Parathyroid adenoma (tissue), 2 donors: ENCODE data around the gene CDC37L1.
A peak's percentile ranks its signal among the peaks of the same experiment; 100 is the strongest.

Experiments used
- H2AFZ ChIP-seq: fragments of 300-600 bp; sonication (generic); one replicate; pipeline ENCODE4 v1.7.0; 2017; ENCODE audit warnings: antibody characterized with exemption, mild to moderate bottlenecking
- H3K27ac ChIP-seq: fragments of 300-600 bp; sonication (generic); one replicate; pipeline ENCODE4 v1.7.0; 2017
- H3K27me3 ChIP-seq: fragments of 300-600 bp; sonication (generic); one replicate; pipeline ENCODE4 v1.7.0; 2017; ENCODE audit warnings: low read length; ENCODE audit not compliant: control insufficient read depth, insufficient read depth
- H3K36me3 ChIP-seq: fragments of 300-600 bp; sonication (generic); one replicate; pipeline ENCODE4 v1.7.0; 2017; ENCODE audit warnings: low read length; ENCODE audit not compliant: control insufficient read depth, insufficient read depth
- H3K4me1 ChIP-seq: fragments of 300-600 bp; sonication (generic); one replicate; pipeline ENCODE4 v1.7.0; 2017; ENCODE audit warnings: control low read depth
- H3K4me2 ChIP-seq: fragments of 300-600 bp; sonication (generic); one replicate; pipeline ENCODE4 v1.7.0; 2017; ENCODE audit warnings: low read length
- H3K4me3 ChIP-seq: fragments of 300-600 bp; sonication (generic); one replicate; pipeline ENCODE4 v1.7.0; 2017; ENCODE audit warnings: low read depth, low read length
- H3K79me2 ChIP-seq: fragments of 300-600 bp; sonication (generic); one replicate; pipeline ENCODE4 v1.7.0; 2017; ENCODE audit warnings: control low read depth
- H3K9ac ChIP-seq: fragments of 300-600 bp; sonication (generic); one replicate; pipeline ENCODE4 v1.7.0; 2017; ENCODE audit warnings: mild to moderate bottlenecking
- H3K9me3 ChIP-seq: fragments of 300-600 bp; sonication (generic); one replicate; pipeline ENCODE4 v1.7.0; 2017; ENCODE audit warnings: low read length; ENCODE audit not compliant: control insufficient read depth
- CTCF ChIP-seq: fragments of 300-600 bp; sonication (generic); IDR thresholded peaks from one replicate; pipeline ENCODE4 v1.7.0; 2017; ENCODE audit warnings: antibody characterized with exemption, mild to moderate bottlenecking
- donor health status: primary hyperparathyroidism.

CDC37L1 gene

GRCh38 chr9:4679268-4680172 lies at the start of gene CDC37L1:
CDC37L1 (plus strand) TSS chr9:4679569; CDS start chr9:4679768, 199 bp downstream.
- Histone ChIP-seq H3K79me2 (peaks cover 2% of the 10 kb centered on the region), H3K4me2 (peak within 1 kb of the TSS; percentile 99), H3K27me3 (no peaks in the 10 kb centered on the region), H3K36me3 (no peaks in the 10 kb centered on the region), H3K9me3 (no peaks in the 10 kb centered on the region), H3K9ac (peak within 1 kb of the TSS; percentile 80), H2AFZ (peak within 1 kb of the TSS; percentile 90), H3K27ac (peak within 1 kb of the TSS; percentile 94), H3K4me1 (peaks cover 2% of the 10 kb centered on the region), H3K4me3 (peak within 1 kb of the TSS; percentile 99)
- TF ChIP-seq CTCF: peak; percentile 58

GRCh38 chr9:4630836-4631235 lies 48.5 kb upstream of the CDC37L1 start:
- Histone ChIP-seq H3K79me2 (no peaks in the 10 kb centered on the region), H3K36me3 (no peaks in the 10 kb centered on the region), H3K27me3 (no peaks in the 10 kb centered on the region), H3K9me3 (no peaks in the 10 kb centered on the region), H3K4me2 (no peak overlapping the region), H2AFZ (no peak overlapping the region), H3K4me3 (no peak overlapping the region), H3K27ac (no peak overlapping the region), H3K4me1 (no peaks in the 10 kb centered on the region), H3K9ac (no peak overlapping the region)
- no peak for TF ChIP-seq CTCF

GRCh38 chr9:4638968-4639367 lies 40.4 kb upstream of the CDC37L1 start:
- Histone ChIP-seq H3K9me3 (no peaks in the 10 kb centered on the region), H2AFZ (no peak overlapping the region), H3K4me1 (no peaks in the 10 kb centered on the region), H3K9ac (no peak overlapping the region), H3K27me3 (no peaks in the 10 kb centered on the region), H3K36me3 (no peaks in the 10 kb centered on the region), H3K79me2 (no peaks in the 10 kb centered on the region), H3K4me2 (no peak overlapping the region), H3K4me3 (no peak overlapping the region), H3K27ac (no peak overlapping the region)
- no peak for TF ChIP-seq CTCF

- Histone ChIP-seq H3K79me2 (no peaks in the 10 kb centered on the region), H3K27ac (no peak overlapping the region), H3K36me3 (no peaks in the 10 kb centered on the region), H3K9ac (no peak overlapping the region), H2AFZ (no peak overlapping the region), H3K4me2 (no peak overlapping the region), H3K4me1 (no peaks in the 10 kb centered on the region), H3K27me3 (no peaks in the 10 kb centered on the region), H3K4me3 (no peak overlapping the region), H3K9me3 (no peaks in the 10 kb centered on the region)
- no peak for TF ChIP-seq CTCF
These were observed 39.9 kb upstream of the CDC37L1 start for GRCh38 chr9:4639420-4639819.

- Histone ChIP-seq H3K9ac (no peak overlapping the region), H2AFZ (no peak overlapping the region), H3K36me3 (no peaks in the 10 kb centered on the region), H3K4me3 (no peak overlapping the region), H3K79me2 (no peaks in the 10 kb centered on the region), H3K9me3 (no peaks in the 10 kb centered on the region), H3K4me2 (no peak overlapping the region), H3K27ac (no peak overlapping the region), H3K4me1 (no peaks in the 10 kb centered on the region), H3K27me3 (no peaks in the 10 kb centered on the region)
- peak; percentile 25 for TF ChIP-seq CTCF
These were observed 39.3 kb upstream of the CDC37L1 start for GRCh38 chr9:4640027-4640426.
